GM23248 (cell line): ENCODE measurements around the gene BCAS1. TPM values are rescaled to one million over a fixed set of nuclear protein-coding genes. Genes with fewer than 3 reads are reported as not detected.

Experiments
- DNase-seq: peaks from one replicate; pipeline ENCODE4 v3.0.0-alpha.2; 2015
- H2AFZ ChIP-seq: fragments of 200-600 bp; sonication (generic); 2 replicates; pipeline ENCODE4 v1.6.1; 2016; ENCODE audit warnings: antibody characterized with exemption
- H3F3A ChIP-seq: fragments of 200-600 bp; sonication (generic); 2 replicates; pipeline ENCODE4 v1.6.1; 2016; ENCODE audit warnings: mild to moderate bottlenecking, antibody characterized with exemption, mixed run types; ENCODE audit not compliant: insufficient read depth
- H3K27ac ChIP-seq: fragments of 200-600 bp; sonication (generic); 2 replicates; pipeline ENCODE4 v1.5.1; 2016; ENCODE audit warnings: mild to moderate bottlenecking
- H3K27me3 ChIP-seq: fragments of 200-600 bp; sonication (generic); replicated peaks from 2 replicates; pipeline ENCODE4 v1.6.1; 2016; ENCODE audit warnings: mild to moderate bottlenecking; ENCODE audit not compliant: insufficient read depth
- H3K36me3 ChIP-seq: fragments of 200-600 bp; sonication (generic); 2 replicates; pipeline ENCODE4 v1.6.1; 2016; ENCODE audit warnings: low read depth, mild to moderate bottlenecking
- H3K4me1 ChIP-seq: fragments of 200-600 bp; sonication (generic); 2 replicates; pipeline ENCODE4 v1.6.1; 2016; ENCODE audit warnings: mild to moderate bottlenecking; ENCODE audit not compliant: insufficient read depth
- H3K4me2 ChIP-seq: fragments of 200-600 bp; sonication (generic); one replicate; pipeline ENCODE4 v1.6.1; 2016; ENCODE audit warnings: mild to moderate bottlenecking; ENCODE audit not compliant: unreplicated experiment
- H3K4me3 ChIP-seq: fragments of 200-600 bp; sonication (generic); 2 replicates; pipeline ENCODE4 v1.5.1; 2016; ENCODE audit warnings: mild to moderate bottlenecking
- H3K79me2 ChIP-seq: fragments of 200-600 bp; sonication (generic); 2 replicates; pipeline ENCODE4 v1.6.1; 2016; ENCODE audit warnings: mild to moderate bottlenecking; ENCODE audit not compliant: insufficient read depth
- H3K9ac ChIP-seq: fragments of 200-600 bp; sonication (generic); 2 replicates; pipeline ENCODE4 v1.6.1; 2016; ENCODE audit warnings: mild to moderate bottlenecking
- H3K9me2 ChIP-seq: fragments of 200-600 bp; sonication (generic); 2 replicates; pipeline ENCODE4 v1.6.1; 2016; ENCODE audit warnings: mixed run types, mild to moderate bottlenecking, moderate library complexity; ENCODE audit not compliant: insufficient read depth
- H3K9me3 ChIP-seq: fragments of 200-600 bp; sonication (generic); one replicate; pipeline ENCODE4 v1.6.1; 2017; ENCODE audit warnings: low read depth
- H4K20me1 ChIP-seq: fragments of 200-600 bp; sonication (generic); 2 replicates; pipeline ENCODE4 v1.6.0; 2016; ENCODE audit not compliant: insufficient read depth
- EZH2 ChIP-seq: fragments of 200-600 bp; sonication (generic); IDR thresholded peaks from 2 replicates; pipeline ENCODE4 v1.6.1; 2018; ENCODE audit warnings: antibody characterized with exemption, mild to moderate bottlenecking; ENCODE audit not compliant: insufficient read depth, poor library complexity, severe bottlenecking
- EZH2phosphoT487 ChIP-seq: fragments of 200-600 bp; sonication (generic); IDR thresholded peaks from 2 replicates; pipeline ENCODE4 v1.6.1; 2018; ENCODE audit warnings: antibody characterized with exemption, moderate library complexity, mild to moderate bottlenecking, low read depth; ENCODE audit not compliant: insufficient read depth
- WGBS, 2 experiments: methylation state at CpG; one replicate each; pipeline ENCODE4 v1.1.6; 2015 to 2017; ENCODE audit warnings: low lambda C conversion rate in 2 of 2, low coverage in 1 of 2; ENCODE audit errors: missing lambda C conversion rate in 2 of 2; 5-methylcytosine and 5-hydroxymethylcytosine counted together
- in situ Hi-C: fragments of 300-500 bp; cut with MboI; formaldehyde crosslinking; loops from 2 replicates; pipeline ENCODE4 v1.15.0; 2020
- polyA plus RNA-seq: library from polyadenylated mRNA; unstranded; fragments of >200 nt; fragmentation: Nextera tagmentation; extraction: Ambion mirVana; gene quantifications from 2 replicates; pipeline ENCODE4 v1.2.1, GENCODE V29; 2016
- total RNA-seq: library from RNA; depleted of rRNA; stranded (reverse); fragments of >200 nt; shearing (Covaris generic); gene quantifications from 2 replicates; pipeline ENCODE4 v1.2.3, GENCODE V29; 2014

BCAS1 gene
- total and polyA plus RNA-seq, 2 experiments from 2014 or later, result 0.41 TPM; not detected in 1

DNA sequence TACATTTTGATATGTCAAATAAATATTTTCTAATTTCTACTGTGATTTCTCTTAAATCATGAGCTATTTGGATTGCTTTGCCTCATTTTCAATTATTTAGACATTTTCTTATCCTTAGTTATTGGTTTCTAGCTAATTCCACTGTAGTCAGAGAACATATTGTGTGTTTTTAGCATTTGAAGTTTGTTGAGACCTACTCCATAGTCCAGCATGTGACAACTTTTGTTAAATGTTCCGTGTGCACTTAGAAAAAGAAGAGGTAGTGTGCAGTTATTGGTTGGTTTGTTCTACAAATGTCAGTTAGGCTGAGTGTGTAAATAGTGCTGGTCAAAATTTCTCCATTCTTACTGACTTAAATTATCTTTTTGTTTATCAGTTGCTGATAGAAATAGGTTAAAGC lies 138.8 kb downstream of the BCAS1 start:
- Histone ChIP-seq H3K9me2 (no peaks in the 10 kb centered on the region), H4K20me1 (no peaks in the 10 kb centered on the region), H2AFZ (no peak overlapping the region), H3K9me3 (no peaks in the 10 kb centered on the region), H3K27ac (no peak overlapping the region), H3K27me3 (no peaks in the 10 kb centered on the region), H3K79me2 (no peaks in the 10 kb centered on the region), H3K4me2 (no peak overlapping the region), H3K36me3 (no peaks in the 10 kb centered on the region), H3K4me3 (no peak overlapping the region), H3F3A (peaks cover 35% of the 10 kb centered on the region), H3K9ac (no peak overlapping the region), H3K4me1 (peaks cover 31% of the 10 kb centered on the region)
- DNase-seq, result no peak
- in situ Hi-C loops, result no loop called here
- TF ChIP-seq EZH2phosphoT487, result no peak
- TF ChIP-seq EZH2, result no peak
- 98 to 100% methylated on average over 1 of the region's 1 CpG for WGBS, 2 experiments

DNA sequence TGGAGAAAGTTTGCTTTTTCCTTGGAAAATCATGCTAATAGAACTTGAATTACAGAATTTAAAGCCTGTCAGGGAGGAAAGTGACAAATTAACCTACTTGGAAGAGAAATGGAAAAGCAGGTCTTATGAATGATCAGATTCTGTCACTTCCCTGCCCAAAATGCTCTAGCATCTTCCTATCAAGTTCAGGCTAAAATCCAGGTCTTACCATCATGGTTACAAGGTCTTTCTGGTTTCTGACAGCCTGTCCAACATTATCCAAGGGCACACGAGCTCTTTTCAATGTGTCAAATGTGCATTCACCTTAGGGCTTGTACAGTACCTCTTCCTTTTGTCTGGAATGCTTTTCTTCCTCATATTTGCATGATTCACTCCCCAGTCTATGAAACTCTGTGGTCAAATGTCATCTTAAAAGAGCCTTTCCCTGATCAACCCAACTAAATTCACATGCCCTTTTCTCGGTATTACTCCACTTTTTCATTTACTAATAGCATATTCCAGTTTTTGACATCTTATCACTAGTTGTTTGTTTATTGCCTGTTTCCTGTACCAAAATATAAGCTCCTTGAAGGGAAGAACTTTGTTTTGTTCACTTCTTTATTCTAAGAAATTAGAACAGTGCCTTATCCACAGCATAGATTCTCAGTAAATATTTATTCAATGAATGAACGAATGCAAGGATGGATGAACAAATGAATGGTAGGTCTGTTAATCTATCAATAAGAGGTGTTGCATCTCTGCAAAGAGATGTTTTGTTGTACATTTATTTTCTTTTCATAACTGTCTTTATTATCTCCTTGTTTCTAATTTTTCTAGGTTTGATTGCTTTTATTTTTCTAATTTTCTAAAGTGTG lies 139.5 kb downstream of the BCAS1 start:
- Histone ChIP-seq H3K9me3 (no peaks in the 10 kb centered on the region), H3K79me2 (no peaks in the 10 kb centered on the region), H3K27ac (peak overlapping the region; percentile 16), H3K9me2 (no peaks in the 10 kb centered on the region), H3K4me1 (peaks cover 37% of the 10 kb centered on the region), H2AFZ (peak overlapping the region; percentile 37), H3K27me3 (no peaks in the 10 kb centered on the region), H4K20me1 (no peaks in the 10 kb centered on the region), H3K4me3 (no peak overlapping the region), H3F3A (peaks cover 41% of the 10 kb centered on the region), H3K4me2 (no peak overlapping the region), H3K9ac (no peak overlapping the region), H3K36me3 (no peaks in the 10 kb centered on the region)
- peak; percentile 51 for DNase-seq
- 74 to 75% methylated on average over 3 of the region's 3 CpGs for WGBS, 2 experiments
- no peak for TF ChIP-seq EZH2
- no peak for TF ChIP-seq EZH2phosphoT487
- in situ Hi-C loops, result no loop called here

DNA sequence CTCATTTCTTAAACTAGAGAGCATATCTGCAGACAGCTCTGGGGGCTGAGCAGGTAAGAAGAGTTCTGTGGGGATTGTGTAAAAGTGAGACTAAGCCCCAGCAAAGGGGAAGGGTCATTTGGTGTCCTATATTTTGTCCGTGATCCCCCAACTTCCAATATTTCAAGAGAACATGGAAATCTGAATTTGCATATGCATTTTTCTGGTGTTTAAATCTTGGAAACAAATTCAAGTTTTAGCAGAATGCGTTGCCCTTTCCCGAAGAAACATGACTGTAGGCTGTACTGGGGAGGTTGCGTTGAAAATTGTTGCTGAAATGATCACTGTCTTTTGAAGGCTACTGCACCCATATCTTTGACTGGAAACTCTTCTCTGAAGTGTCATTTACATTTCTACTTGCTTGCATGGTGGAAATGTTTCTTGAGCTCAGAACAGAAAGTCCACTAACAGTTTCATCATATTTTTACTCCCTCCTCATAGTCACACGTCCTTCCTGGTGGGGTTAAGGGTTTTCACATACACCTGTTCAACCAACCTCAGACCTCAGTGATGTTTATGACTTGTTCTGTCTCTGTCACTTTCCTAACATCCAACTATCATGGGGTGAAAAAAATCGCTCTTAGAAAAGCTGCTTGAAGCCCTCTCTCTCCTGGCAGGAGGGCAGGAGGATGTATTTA lies 140.3 kb downstream of the BCAS1 start:
- H3K9me3 ChIP-seq, result no peaks in the 10 kb centered on the region
- H4K20me1 ChIP-seq, result no peaks in the 10 kb centered on the region
- 94% methylated on average over 6 of the region's 6 CpGs for WGBS, 2 experiments
- in situ Hi-C loops, result no loop called here
- no peak for TF ChIP-seq EZH2
- TF ChIP-seq EZH2phosphoT487, result no peak
- peak overlapping the region; percentile 37 for H2AFZ ChIP-seq
- H3K9me2 ChIP-seq, result no peaks in the 10 kb centered on the region
- peaks cover 35% of the 10 kb centered on the region for H3K4me1 ChIP-seq
- no peaks in the 10 kb centered on the region for H3K27me3 ChIP-seq
- H3K4me3 ChIP-seq, result no peak overlapping the region
- H3K27ac ChIP-seq, result peak overlapping the region; percentile 16; the same call in 1 of the 2 replicates
- no peak for DNase-seq
- no peak overlapping the region for H3K9ac ChIP-seq
- peaks cover 46% of the 10 kb centered on the region for H3F3A ChIP-seq
- no peak overlapping the region for H3K4me2 ChIP-seq
- H3K79me2 ChIP-seq, result no peaks in the 10 kb centered on the region
- no peaks in the 10 kb centered on the region for H3K36me3 ChIP-seq

DNA sequence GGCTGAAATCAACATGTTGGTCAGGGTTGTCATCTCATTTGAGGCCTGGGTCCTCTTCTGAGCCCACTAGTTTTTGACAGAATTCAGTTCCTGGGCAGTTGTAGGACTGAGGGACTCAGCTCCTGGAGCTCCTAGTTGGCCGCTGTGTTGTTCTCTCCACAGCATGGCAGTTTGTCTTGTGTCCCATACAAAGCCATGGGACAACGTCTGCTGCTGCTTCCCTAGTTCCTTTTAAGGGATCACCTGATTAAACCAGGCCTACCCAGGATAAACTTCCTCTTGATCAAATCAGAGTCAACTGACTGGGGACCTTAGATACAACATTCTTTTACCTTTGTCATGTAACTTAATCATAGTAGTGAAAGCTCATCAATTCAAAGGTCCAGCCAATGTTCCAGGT lies 141.0 kb downstream of the BCAS1 start:
- WGBS, 2 experiments, result 97 to 100% methylated on average over 2 of the region's 2 CpGs
- Histone ChIP-seq H3K4me2 (no peak overlapping the region), H3K9me2 (no peaks in the 10 kb centered on the region), H3K9ac (no peak overlapping the region), H3K27me3 (no peaks in the 10 kb centered on the region), H3K27ac (no peak overlapping the region), H3K4me1 (peaks cover 28% of the 10 kb centered on the region), H3K79me2 (no peaks in the 10 kb centered on the region), H4K20me1 (no peaks in the 10 kb centered on the region), H3K9me3 (no peaks in the 10 kb centered on the region), H3F3A (peaks cover 41% of the 10 kb centered on the region), H3K36me3 (no peaks in the 10 kb centered on the region), H3K4me3 (no peak overlapping the region), H2AFZ (no peak overlapping the region)
- in situ Hi-C loops, result no loop called here
- DNase-seq, result no peak
- TF ChIP-seq EZH2phosphoT487, result no peak
- TF ChIP-seq EZH2, result no peak
